ENCODE data around the gene SMAP1. TPM values are rescaled to one million over a fixed set of nuclear protein-coding genes. Genes with fewer than 3 reads are reported as not detected.

SMAP1 gene
- total RNA-seq, 2 donors from 2014 or later, result 24.4 to 27.8 TPM

GRCh38 chr6:70811788-70812187, 144.1 kb downstream of the SMAP1 start:
- no peak for DNase-seq
- intact Hi-C loops (cut with DNase I), result no loop called here
- ATAC-seq, result no peak

DNA sequence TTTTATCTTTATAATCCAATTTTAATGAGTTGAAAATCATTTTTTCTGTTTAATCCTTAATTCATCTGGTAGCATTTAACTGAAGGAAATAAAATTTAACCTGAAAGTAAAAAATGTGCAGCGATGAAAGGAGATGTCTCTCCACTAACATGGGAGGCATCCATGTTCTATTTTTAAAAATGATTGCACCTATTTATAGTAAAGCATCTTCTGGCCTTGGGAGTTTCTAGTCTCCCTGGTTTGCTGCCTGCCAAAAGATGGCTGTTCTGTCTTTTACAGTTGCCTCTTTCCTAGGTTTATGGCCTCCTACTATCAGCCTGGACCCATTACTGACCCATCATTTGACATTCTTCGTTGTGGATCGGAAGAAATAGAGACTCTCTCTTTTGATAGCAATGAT, 146.2 kb downstream of the SMAP1 start:
- peak; percentile 53 to 80 for ATAC-seq
- intact Hi-C loops (cut with DNase I), result no loop called here
- no peak for DNase-seq

DNA sequence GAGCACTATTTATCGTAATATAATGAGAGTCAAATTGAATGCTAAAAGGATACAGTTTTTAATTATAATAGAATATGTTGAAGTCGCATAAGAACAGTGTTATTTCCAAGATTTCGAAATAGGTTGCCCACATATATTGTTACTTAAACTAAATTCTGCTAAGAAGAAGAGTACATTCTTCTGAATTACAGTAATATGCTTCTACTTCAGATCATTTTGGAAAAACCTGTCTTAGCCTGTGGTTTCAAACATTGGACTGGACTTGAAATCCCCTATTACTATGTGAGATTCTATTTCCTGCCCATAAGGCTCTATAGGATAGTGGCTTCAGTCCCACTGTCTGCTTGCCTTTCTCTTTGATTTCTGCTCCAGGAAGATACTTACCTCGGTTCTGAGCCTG, 152.0 kb downstream of the SMAP1 start:
- ATAC-seq (no peak), DNase-seq (no peak)
- intact Hi-C loops (cut with DNase I), result no loop called here

DNA sequence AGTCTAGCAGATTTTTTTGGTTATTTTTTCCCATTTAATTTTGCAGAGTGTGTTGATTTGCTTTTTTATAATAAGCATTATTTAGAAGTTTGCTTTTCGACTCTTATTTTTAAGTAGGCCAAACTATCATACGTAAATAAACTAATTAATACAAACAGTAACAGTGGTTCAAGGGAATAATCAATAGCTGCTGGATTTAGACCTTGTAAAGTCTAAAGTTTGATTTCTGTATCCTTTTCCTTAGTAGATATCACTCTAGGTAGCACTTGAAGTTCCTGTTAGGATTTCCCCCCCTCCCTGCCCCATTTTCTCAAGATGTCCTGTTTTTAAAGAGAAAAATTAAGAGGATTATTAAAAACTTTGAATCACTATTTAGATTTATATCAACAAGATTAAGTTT, 153.1 kb downstream of the SMAP1 start:
- DNase-seq, result no peak
- intact Hi-C loops (cut with DNase I), result no loop called here
- ATAC-seq, result no peak

GRCh38 chr6:70821751-70822150, 154.1 kb downstream of the SMAP1 start:
- DNase-seq (no peak), ATAC-seq (no peak)
- intact Hi-C loops (cut with DNase I), result no loop called here

GRCh38 chr6:70823651-70824050, 156.0 kb downstream of the SMAP1 start:
- DNase-seq (no peak), ATAC-seq (no peak)
- intact Hi-C loops (cut with DNase I), result no loop called here

DNA sequence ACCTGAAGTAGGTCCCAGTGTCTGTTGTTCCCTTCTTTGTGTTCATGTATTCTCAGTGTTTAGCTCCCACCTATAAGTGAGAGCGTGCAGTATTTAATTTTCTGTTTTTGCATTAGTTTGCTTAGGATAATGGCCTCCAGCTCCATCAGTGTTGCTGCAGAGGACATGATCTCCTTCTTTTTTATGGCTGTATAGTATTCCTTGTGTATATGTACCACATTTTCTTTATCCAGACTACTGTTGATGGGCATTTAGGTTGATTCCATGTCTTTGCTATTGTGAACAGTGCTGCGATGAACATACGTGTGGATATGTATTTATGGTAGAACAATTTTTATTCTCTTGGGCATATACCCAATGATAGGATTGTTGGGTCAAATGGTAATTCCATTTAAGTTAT, 163.7 kb downstream of the SMAP1 start:
- no peak for DNase-seq
- ATAC-seq, result no peak
- intact Hi-C loops (cut with DNase I), result no loop called here

DNA sequence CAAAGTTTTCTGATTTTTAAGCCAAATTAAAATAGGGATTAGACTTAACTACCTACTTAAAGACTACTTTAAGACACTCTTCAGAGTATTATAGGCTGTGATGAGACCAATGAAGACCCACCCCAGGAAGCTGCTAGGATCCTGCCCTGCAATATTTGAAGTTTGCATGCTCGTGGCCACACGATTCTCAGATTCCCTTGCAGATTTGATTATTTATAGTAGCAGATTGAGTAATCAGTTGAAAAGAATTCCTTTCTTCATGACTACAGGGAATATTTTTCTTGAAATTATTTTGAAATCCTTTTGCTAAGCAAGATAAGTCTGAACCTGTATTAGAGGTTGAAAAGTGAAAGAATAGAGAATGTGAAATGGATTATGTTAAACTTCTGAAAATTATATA, 166.8 kb downstream of the SMAP1 start:
- DNase-seq, result no peak
- ATAC-seq, result no peak
- intact Hi-C loops (cut with DNase I), result no loop called here

GRCh38 chr6:70838907-70839285, 171.2 kb downstream of the SMAP1 start:
- intact Hi-C loops (cut with DNase I), result no loop called here
- no peak for DNase-seq
- ATAC-seq, result no peak

DNA sequence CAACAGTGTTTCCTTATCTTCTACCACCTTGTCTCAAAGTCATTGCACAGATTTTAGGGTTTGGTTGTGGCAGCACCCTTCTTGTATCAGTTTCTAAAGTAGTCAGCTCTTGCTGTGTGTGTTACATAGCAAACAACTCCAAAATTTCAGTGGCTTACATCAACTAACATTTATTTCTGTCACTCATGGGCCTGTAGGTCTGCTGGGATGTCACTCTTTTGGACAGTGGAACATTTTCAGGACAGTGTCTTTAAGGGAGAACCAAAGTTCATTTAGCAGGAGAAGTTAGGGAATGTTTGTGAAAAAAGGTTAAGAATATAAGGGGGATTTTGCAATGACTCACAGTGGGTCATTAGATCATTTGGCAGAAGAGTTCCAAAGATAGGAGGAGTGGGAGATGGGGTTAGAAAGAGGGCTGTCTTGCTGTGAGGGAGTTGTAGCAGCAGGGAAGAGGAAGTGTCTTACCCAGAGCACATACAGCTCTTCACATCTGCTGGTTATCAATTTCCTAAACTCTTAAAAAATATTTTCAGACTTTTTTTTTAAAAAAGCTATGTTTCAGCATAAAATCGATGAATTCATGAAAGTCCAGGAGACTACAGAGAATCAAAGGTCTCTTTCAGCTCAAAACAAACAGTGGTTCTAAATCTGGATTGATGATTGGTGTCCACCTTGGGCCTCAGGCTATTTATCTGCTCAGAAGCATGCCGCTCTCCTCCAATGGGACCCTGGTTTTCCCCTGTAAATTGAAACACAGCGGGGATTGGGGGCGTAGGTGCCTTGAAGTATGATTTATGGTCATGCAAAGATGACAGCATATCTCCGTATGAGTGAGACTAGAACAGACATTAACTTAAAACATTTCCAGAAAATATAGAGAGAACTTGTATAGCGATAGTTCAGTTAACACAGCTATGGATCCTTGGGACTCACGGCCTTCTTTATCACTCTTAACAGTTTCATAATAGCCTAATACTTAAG, 171.9 kb downstream of the SMAP1 start:
- DNase-seq (no peak), ATAC-seq (peak in 1 of 2 donors; percentile 30)
- intact Hi-C loops (cut with DNase I), result no loop called here

GRCh38 chr6:70841112-70841511, 173.4 kb downstream of the SMAP1 start:
- intact Hi-C loops (cut with DNase I), result no loop called here
- no peak for ATAC-seq

DNA sequence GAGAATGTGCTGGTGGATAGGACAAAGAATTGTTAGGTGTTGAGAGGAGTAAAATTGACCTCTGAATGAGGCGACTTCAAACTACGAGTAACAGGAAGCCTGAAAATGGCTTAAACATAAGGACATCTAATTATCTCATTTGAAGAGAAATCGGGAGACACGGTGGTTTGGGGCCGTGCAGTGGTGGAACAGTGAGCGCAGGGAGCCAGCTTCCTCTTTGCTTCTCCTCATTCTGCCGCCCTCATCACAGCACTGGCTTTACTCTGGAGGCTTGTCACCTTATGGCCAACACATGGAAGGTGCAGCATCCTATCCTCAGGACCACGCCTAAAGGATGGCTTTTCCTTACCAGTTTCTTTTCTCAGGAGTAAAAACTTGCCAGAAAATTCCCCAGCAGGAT, 174.9 kb downstream of the SMAP1 start:
- intact Hi-C loops (cut with DNase I), result no loop called here

More at GRCh38 chr6:70841112-70841511, 173.4 kb downstream of the SMAP1 start:
- no peak for DNase-seq

GRCh38 chr6:70843328-70843918, 175.7 kb downstream of the SMAP1 start:
- no peak for ATAC-seq
- intact Hi-C loops (cut with DNase I), result no loop called here
- DNase-seq, result no peak

More for the DNA sequence above, 174.9 kb downstream of the SMAP1 start:
- no peak for DNase-seq
- no peak for ATAC-seq

DNA sequence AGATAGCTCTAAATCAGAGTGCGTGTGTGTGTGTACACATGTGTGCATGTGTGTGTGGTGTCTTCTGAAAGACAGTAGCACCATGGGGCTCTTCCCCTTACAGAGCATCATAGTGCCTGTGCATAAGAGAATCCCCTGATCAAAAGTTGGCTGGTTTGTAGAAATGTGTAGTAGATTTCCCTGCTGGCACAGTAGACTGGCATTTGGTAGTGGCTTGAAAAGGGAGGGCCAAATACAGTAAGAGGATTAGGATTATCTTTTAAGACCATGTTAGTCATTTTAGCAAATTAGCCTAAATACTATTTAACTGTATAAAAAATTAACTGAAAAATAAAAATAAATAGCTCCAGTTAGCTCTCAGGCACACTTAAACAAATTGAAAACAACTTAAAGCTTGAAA, 176.6 kb downstream of the SMAP1 start:
- DNase-seq (no peak), ATAC-seq (no peak)
- intact Hi-C loops (cut with DNase I), result no loop called here

DNA sequence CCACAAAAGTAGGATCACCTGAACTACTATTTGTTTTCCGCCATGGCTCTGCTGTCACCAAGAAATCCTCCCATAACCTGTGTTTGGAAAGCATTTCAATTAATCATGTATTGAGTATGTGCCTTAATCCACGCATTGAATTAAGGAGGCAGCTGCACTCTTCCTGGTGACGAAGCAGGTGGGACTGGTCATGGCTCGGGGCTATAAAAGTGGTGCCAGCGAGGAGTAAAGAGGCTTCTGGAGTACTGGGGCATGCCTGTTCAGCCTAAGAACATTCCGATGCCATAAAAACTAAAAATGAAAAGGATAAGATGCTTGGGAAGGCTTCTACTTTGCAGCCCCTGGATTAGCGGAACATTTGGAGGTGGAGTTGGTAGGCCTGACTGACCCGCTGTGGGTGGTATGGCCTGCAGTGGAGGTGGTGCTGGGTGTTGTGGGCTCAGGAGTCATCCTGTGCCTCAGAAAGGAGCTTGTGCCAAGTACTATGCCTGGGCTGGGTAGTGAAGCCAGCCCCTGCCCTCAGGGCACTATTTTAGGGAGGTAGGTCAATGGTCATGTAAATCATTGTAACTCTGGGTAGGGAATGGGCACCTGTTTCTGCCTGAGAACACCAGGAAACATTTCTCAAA, 178.6 kb downstream of the SMAP1 start:
- no peak for DNase-seq
- intact Hi-C loops (cut with DNase I), result no loop called here
- no peak for ATAC-seq

- intact Hi-C loops (cut with DNase I), result no loop called here
- DNase-seq (no peak), ATAC-seq (no peak)
Measured at GRCh38 chr6:70847106-70848084, 179.7 kb downstream of the SMAP1 start.

- DNase-seq (no peak), ATAC-seq (no peak)
- intact Hi-C loops (cut with DNase I), result no loop called here
Measured at GRCh38 chr6:70849348-70850069, 181.8 kb downstream of the SMAP1 start.

- DNase-seq (no peak), ATAC-seq (no peak)
- intact Hi-C loops (cut with DNase I), result no loop called here
Measured at GRCh38 chr6:70852667-70853246, 185.1 kb downstream of the SMAP1 start.

Measured in left cardiac atrium (tissue), 4 donors.